SK-N-SH (cell line): Measurements from ENCODE around the gene MISP3. TPM values are rescaled to one million over a fixed set of nuclear protein-coding genes. Genes with fewer than 3 reads are reported as not detected.

ENCODE experiments used
- CTCF ChIA-PET: fragments of 300-600, 350-600 bp; formaldehyde crosslinking; extraction: SDS; loops from one replicate; lab custom pipeline; 2021; lab: Yijun Ruan, JAX
- POLR2A ChIA-PET: fragments of 350-600 bp; sonication (Branson Sonifier 250); formaldehyde crosslinking; extraction: SDS; loops from one replicate; lab custom pipeline; 2020; ENCODE audit warnings: antibody characterized with exemption, inconsistent platforms; lab: Yijun Ruan, JAX
- DNase-seq: peaks from one replicate; pipeline ENCODE4 v3.0.0; 2012
- H2AFZ ChIP-seq: fragments of 200-600 bp; sonication (generic); 2 replicates; pipeline ENCODE4 v1.8.1; 2016; ENCODE audit warnings: antibody characterized with exemption, mild to moderate bottlenecking, low read depth
- H3F3A ChIP-seq: fragments of 200-600 bp; sonication (generic); replicated peaks from 2 replicates; pipeline ENCODE3; 2016; ENCODE audit warnings: antibody characterized with exemption, mild to moderate bottlenecking; ENCODE audit not compliant: insufficient read depth
- H3K27ac ChIP-seq, 2 experiments: fragments of 200-500 bp in 1 of 2; fragments of 200-600 bp in 1 of 2; sonication (Bioruptor generic) in 1 of 2; sonication (generic), shearing (Covaris generic) in 1 of 2; 2 replicates each; pipeline versions ENCODE4 v1.5.1 to v1.6.1; 2014 to 2016; ENCODE audit warnings: low read depth in 2 of 2, inconsistent platforms in 1 of 2, low read length in 1 of 2, mild to moderate bottlenecking in 1 of 2, mixed read lengths in 1 of 2
- H3K27me3 ChIP-seq: fragments of 200-600 bp; sonication (generic), shearing (Covaris generic); 2 replicates; pipeline ENCODE4 v1.6.1; 2016; ENCODE audit warnings: mixed run types; ENCODE audit not compliant: insufficient read depth
- H3K36me3 ChIP-seq, 2 experiments: fragments of 200-500 bp in 1 of 2; fragments of 200-600 bp in 1 of 2; sonication (Bioruptor generic) in 1 of 2; sonication (generic) in 1 of 2; replicated peaks in 1 of 2; 2 replicates each; pipeline versions ENCODE3 to v1.5.1; 2014 to 2016; ENCODE audit warnings: low read length in 1 of 2, mild to moderate bottlenecking in 1 of 2; ENCODE audit not compliant: insufficient read depth in 2 of 2, control insufficient read depth in 1 of 2
- H3K4me1 ChIP-seq, 2 experiments: fragments of 200-500 bp in 1 of 2; fragments of 200-600 bp in 1 of 2; sonication (Bioruptor generic) in 1 of 2; sonication (generic), shearing (Covaris generic) in 1 of 2; 2 replicates each; pipeline versions ENCODE4 v1.5.1 to v1.6.1; 2014 to 2016; ENCODE audit warnings: low read depth in 1 of 2, low read length in 1 of 2, mixed run types in 1 of 2; ENCODE audit not compliant: insufficient read depth in 2 of 2, control insufficient read depth in 1 of 2
- H3K4me2 ChIP-seq: fragments of 200-600 bp; sonication (generic), shearing (Covaris generic); 2 replicates; pipeline ENCODE4 v1.6.1; 2017; ENCODE audit warnings: mixed run types
- H3K4me3 ChIP-seq, 2 experiments: fragments of 200-500 bp in 1 of 2; fragments of 200-600 bp in 1 of 2; sonication (Bioruptor generic) in 1 of 2; sonication (generic), shearing (Covaris generic) in 1 of 2; 2 replicates each; pipeline versions ENCODE4 v1.5.1 to v1.8.1; 2014 to 2016; ENCODE audit warnings: low read depth in 2 of 2, inconsistent platforms in 1 of 2, low read length in 1 of 2, mild to moderate bottlenecking in 1 of 2, mixed read lengths in 1 of 2, moderate library complexity in 1 of 2
- H3K79me2 ChIP-seq: fragments of 200-600 bp; sonication (generic); 2 replicates; pipeline ENCODE4 v1.8.1; 2017; ENCODE audit warnings: mild to moderate bottlenecking; ENCODE audit not compliant: insufficient read depth
- H3K9ac ChIP-seq: fragments of 200-600 bp; sonication (generic); 2 replicates; pipeline ENCODE4 v1.6.1; 2017; ENCODE audit warnings: mixed run types
- H3K9me2 ChIP-seq: fragments of 200-600 bp; sonication (generic); 2 replicates; pipeline ENCODE4 v1.6.1; 2017; ENCODE audit warnings: mixed run types
- H3K9me3 ChIP-seq: fragments of 200-600 bp; sonication (generic); 2 replicates; pipeline ENCODE4 v1.6.1; 2017; ENCODE audit warnings: mixed run types, mild to moderate bottlenecking, moderate library complexity
- H4K20me1 ChIP-seq: fragments of 200-600 bp; sonication (generic); 2 replicates; pipeline ENCODE4 v1.6.1; 2017; ENCODE audit warnings: mild to moderate bottlenecking, mixed run types; ENCODE audit not compliant: insufficient read depth
- CHD2 ChIP-seq: fragments of 150-350 bp; IDR thresholded peaks from 2 replicates; pipeline ENCODE4 v1.6.1; 2018; ENCODE audit warnings: low read length; ENCODE audit not compliant: partially characterized antibody
- CTCF ChIP-seq: fragments of 200-600 bp; sonication (generic); IDR thresholded peaks from 2 replicates; pipeline ENCODE4 v1.6.1; 2017; ENCODE audit warnings: antibody characterized with exemption, mild to moderate bottlenecking, moderate library complexity
- ELF1 ChIP-seq: IDR thresholded peaks from 2 replicates; pipeline ENCODE4 v1.4.0; 2012
- EZH2phosphoT487 ChIP-seq: fragments of 200-600 bp; sonication (generic); IDR thresholded peaks from 2 replicates; pipeline ENCODE4 v1.6.1; 2017; ENCODE audit warnings: low read depth, mixed run types, mild to moderate bottlenecking, antibody characterized with exemption, moderate library complexity, borderline replicate concordance
- FOSL2 ChIP-seq: IDR thresholded peaks from 2 replicates; pipeline ENCODE4 v1.4.0; 2012; ENCODE audit warnings: low read depth, mild to moderate bottlenecking, moderate library complexity, borderline replicate concordance
- GABPA ChIP-seq: IDR thresholded peaks from 2 replicates; pipeline ENCODE4 v1.4.0; 2012; ENCODE audit warnings: low read depth, mild to moderate bottlenecking
- JUND ChIP-seq: IDR thresholded peaks from 2 replicates; pipeline ENCODE4 v1.4.0; 2012
- MAX ChIP-seq: IDR thresholded peaks from 2 replicates; pipeline ENCODE4 v1.4.0; 2012; ENCODE audit warnings: low read depth
- MXI1 ChIP-seq: IDR thresholded peaks from 2 replicates; pipeline ENCODE4 v1.6.1; 2012; ENCODE audit warnings: mild to moderate bottlenecking, low read depth, low read length, improper control_type of control experiment
- NRF1 ChIP-seq: IDR thresholded peaks from 2 replicates; pipeline ENCODE4 v1.6.1; 2012; ENCODE audit warnings: low read depth, mild to moderate bottlenecking, low read length
- PBX3 ChIP-seq: IDR thresholded peaks from 2 replicates; pipeline ENCODE4; 2012
- POLR2AphosphoS5 ChIP-seq: IDR thresholded peaks from 2 replicates; pipeline ENCODE4 v1.6.1; 2012; ENCODE audit warnings: low read depth, low read length
- RCOR1 ChIP-seq: fragments of 150-350 bp; IDR thresholded peaks from 2 replicates; pipeline ENCODE4 v1.6.1; 2017; ENCODE audit warnings: antibody characterized with exemption, low read length
- RFX5 ChIP-seq: IDR thresholded peaks from 2 replicates; pipeline ENCODE4 v1.6.1; 2012; ENCODE audit warnings: mild to moderate bottlenecking, improper control_type of control experiment, low read length
- SIN3A ChIP-seq: IDR thresholded peaks from 2 replicates; pipeline ENCODE4 v1.6.1; 2012; ENCODE audit warnings: low read depth, mild to moderate bottlenecking, low read length, moderate library complexity, borderline replicate concordance
- TAF1 ChIP-seq: IDR thresholded peaks from 2 replicates; pipeline ENCODE4 v1.6.1; 2012; ENCODE audit warnings: low read depth, mild to moderate bottlenecking, low read length, moderate library complexity, borderline replicate concordance
- TCF12 ChIP-seq: IDR thresholded peaks from 2 replicates; pipeline ENCODE4 v1.4.0; 2012
- USF1 ChIP-seq: IDR thresholded peaks from 2 replicates; pipeline ENCODE4 v1.4.0; 2012; ENCODE audit warnings: low read depth, borderline replicate concordance
- YY1 ChIP-seq: IDR thresholded peaks from 2 replicates; pipeline ENCODE4 v1.4.0; 2012; ENCODE audit warnings: low read depth, mild to moderate bottlenecking
- ZBTB33 ChIP-seq: IDR thresholded peaks from 2 replicates; pipeline ENCODE4 v1.4.0; 2012; ENCODE audit warnings: low read depth, borderline replicate concordance
- WGBS: methylation state at CpG from one replicate; pipeline ENCODE4 v1.1.6; 2017; ENCODE audit warnings: low lambda C conversion rate; 5-methylcytosine and 5-hydroxymethylcytosine counted together
- polyA plus RNA-seq, 3 experiments: library from polyadenylated mRNA; depleted of rRNA; stranded (reverse); fragments of >200 nt; gene quantifications; 2 replicates each; pipeline ENCODE4 v1.2.3, GENCODE V29; 2012

MISP3 gene
- polyA plus RNA-seq, 1 of the 3 experiments (the other 2 are of a cell fraction) = 2.6 TPM

GRCh38 chr19:14055396-14055795 is 17.2 kb upstream of the MISP3 start:
- no peaks in the 10 kb centered on the region for H3K36me3 ChIP-seq
- no peak for TF ChIP-seq SIN3A
- TF ChIP-seq PBX3 = no peak
- no peak for TF ChIP-seq MAX
- no peak for TF ChIP-seq NRF1
- TF ChIP-seq TCF12 = no peak
- no peak for TF ChIP-seq CHD2
- no peak for TF ChIP-seq TAF1
- TF ChIP-seq RFX5 = no peak
- TF ChIP-seq MXI1 = no peak
- TF ChIP-seq CTCF = no peak
- no peak for TF ChIP-seq RCOR1
- TF ChIP-seq YY1 = no peak
- TF ChIP-seq POLR2AphosphoS5 = no peak
- no peak for TF ChIP-seq EZH2phosphoT487
- no peak for TF ChIP-seq JUND
- TF ChIP-seq ELF1 = no peak
- no peak for TF ChIP-seq GABPA
- TF ChIP-seq ZBTB33 = no peak
- TF ChIP-seq FOSL2 = no peak
- TF ChIP-seq USF1 = no peak
- H3K4me1 ChIP-seq = peaks cover 6 to 10% of the 10 kb centered on the region in 2 experiments; a peak in 2 of 4 replicates
- H2AFZ ChIP-seq = no peak overlapping the region
- no peaks in the 10 kb centered on the region for H3K9me2 ChIP-seq
- POLR2A ChIA-PET = no interaction called here
- no peaks in the 10 kb centered on the region for H4K20me1 ChIP-seq
- CTCF ChIA-PET = interaction anchor here (1.4 to 8.1 kb wide), 3 partner anchors 12 to 175 kb away, joined by 4 to 146 read pairs (median 10); partner anchors contain the start of gene MISP3
- no peak for DNase-seq
- H3K27me3 ChIP-seq = no peaks in the 10 kb centered on the region
- peaks cover 11% of the 10 kb centered on the region for H3F3A ChIP-seq
- H3K9ac ChIP-seq = no peak overlapping the region
- 89% methylated on average over 1 of the region's 3 CpGs for WGBS
- no peak overlapping the region for H3K4me2 ChIP-seq
- H3K27ac ChIP-seq = no peak overlapping the region
- no peaks in the 10 kb centered on the region for H3K9me3 ChIP-seq
- no peaks in the 10 kb centered on the region for H3K79me2 ChIP-seq
- no peak overlapping the region for H3K4me3 ChIP-seq
